ENCODE measurements around the gene CCL1. TPM values are rescaled to one million over a fixed set of nuclear protein-coding genes. Genes with fewer than 3 reads are reported as not detected.
A peak's percentile ranks its signal among the peaks of the same experiment; 100 is the strongest.

Gene CCL1
- total RNA-seq, 1 donor from 2014 or later: not detected

DNA sequence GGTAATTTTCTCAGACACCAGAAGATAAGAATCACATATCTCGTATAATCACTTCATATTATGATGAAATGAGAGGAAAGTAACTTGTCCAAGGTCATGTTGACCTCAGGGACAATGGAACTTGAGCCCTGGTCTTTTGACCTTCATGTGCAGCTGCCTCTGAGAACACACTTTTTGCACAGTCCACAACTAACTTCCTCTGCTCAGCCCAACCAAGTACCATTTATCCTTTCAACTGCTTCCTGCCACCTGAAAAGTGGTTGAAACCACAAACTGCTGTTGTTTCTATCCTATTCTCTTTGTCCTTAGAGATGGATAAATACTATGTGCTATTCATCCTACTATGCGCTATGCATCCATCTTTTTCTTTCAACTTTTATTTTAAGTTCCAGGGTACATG lies 2.3 kb upstream of the CCL1 start:
- H3K27ac Mint-ChIP-seq (ENCODE audit: unreplicated experiment): no peak overlapping the region
- no peak overlapping the region for H3K9ac ChIP-seq (ENCODE audit: low read length)
- H2AFZ ChIP-seq (ENCODE audit: low read depth, low read length): no peak overlapping the region
- H3K4me1 ChIP-seq (ENCODE audit: insufficient read depth, low read length): no peaks in the 10 kb centered on the region
- TF ChIP-seq, protein P1, sequence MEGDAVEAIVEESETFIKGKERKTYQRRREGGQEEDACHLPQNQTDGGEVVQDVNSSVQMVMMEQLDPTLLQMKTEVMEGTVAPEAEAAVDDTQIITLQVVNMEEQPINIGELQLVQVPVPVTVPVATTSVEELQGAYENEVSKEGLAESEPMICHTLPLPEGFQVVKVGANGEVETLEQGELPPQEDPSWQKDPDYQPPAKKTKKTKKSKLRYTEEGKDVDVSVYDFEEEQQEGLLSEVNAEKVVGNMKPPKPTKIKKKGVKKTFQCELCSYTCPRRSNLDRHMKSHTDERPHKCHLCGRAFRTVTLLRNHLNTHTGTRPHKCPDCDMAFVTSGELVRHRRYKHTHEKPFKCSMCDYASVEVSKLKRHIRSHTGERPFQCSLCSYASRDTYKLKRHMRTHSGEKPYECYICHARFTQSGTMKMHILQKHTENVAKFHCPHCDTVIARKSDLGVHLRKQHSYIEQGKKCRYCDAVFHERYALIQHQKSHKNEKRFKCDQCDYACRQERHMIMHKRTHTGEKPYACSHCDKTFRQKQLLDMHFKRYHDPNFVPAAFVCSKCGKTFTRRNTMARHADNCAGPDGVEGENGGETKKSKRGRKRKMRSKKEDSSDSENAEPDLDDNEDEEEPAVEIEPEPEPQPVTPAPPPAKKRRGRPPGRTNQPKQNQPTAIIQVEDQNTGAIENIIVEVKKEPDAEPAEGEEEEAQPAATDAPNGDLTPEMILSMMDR (IDR thresholded peaks at IDR 0.05; ENCODE audit: insufficient read depth, low read depth, low read length): no peak
- TF ChIP-seq EZH2 (IDR thresholded peaks at IDR 0.05; ENCODE audit: insufficient read depth, low read length): no peak
- peaks cover 2% of the 10 kb centered on the region for H3K27me3 ChIP-seq (ENCODE audit: insufficient read depth, low read length)
- H4K20me1 ChIP-seq (ENCODE audit: insufficient read depth, low read length): no peaks in the 10 kb centered on the region
- H3K4me2 ChIP-seq (ENCODE audit: low read length): no peak overlapping the region
- H3K27me3 Mint-ChIP-seq (ENCODE audit: low read depth, unreplicated experiment): peaks cover 24% of the 10 kb centered on the region
- FAIRE-seq (no peak), DNase-seq (ENCODE audit: low read depth) (no peak)
- H3K9me3 ChIP-seq (ENCODE audit: insufficient read depth, low read depth, low read length): no peaks in the 10 kb centered on the region
- no peak overlapping the region for H3K4me3 Mint-ChIP-seq (ENCODE audit: unreplicated experiment)
- no peak overlapping the region for H3K27ac ChIP-seq (ENCODE audit: low read depth, low read length)
- no peaks in the 10 kb centered on the region for H3K36me3 Mint-ChIP-seq (ENCODE audit: low read depth, unreplicated experiment)
- H3K9me3 Mint-ChIP-seq (ENCODE audit: unreplicated experiment): no peaks in the 10 kb centered on the region
- H3K36me3 ChIP-seq (ENCODE audit: insufficient read depth, low read length): no peaks in the 10 kb centered on the region
- H3K4me3 ChIP-seq (ENCODE audit: insufficient read depth, low read depth, low read length): no peak overlapping the region
- H3K4me1 Mint-ChIP-seq (ENCODE audit: low read depth, unreplicated experiment): peaks cover 12% of the 10 kb centered on the region
- no peaks in the 10 kb centered on the region for H3K79me2 ChIP-seq (ENCODE audit: insufficient read depth, low read length)

DNA sequence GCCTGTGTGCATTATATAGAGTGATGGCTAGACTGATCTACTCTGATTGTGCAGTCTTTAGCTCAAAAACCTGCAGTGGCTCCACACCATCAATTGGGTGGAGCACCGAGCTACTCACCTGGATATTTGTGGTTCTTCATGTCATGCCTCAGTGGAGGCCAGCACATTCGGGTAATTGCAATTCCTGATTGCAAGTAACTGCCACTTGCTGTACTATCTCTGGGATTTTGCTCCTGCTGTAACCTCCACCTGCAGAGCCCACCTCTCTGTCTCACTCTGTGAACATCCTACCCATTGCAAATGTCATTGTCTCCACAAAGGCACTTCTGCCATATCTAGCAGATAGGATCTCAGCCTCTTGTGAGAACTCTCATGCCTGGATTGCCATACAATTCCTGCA lies 1.7 kb upstream of the CCL1 start:
- no peaks in the 10 kb centered on the region for H3K9me3 Mint-ChIP-seq (ENCODE audit: unreplicated experiment)
- Histone ChIP-seq H2AFZ (ENCODE audit: low read depth, low read length) (no peak overlapping the region), H3K4me3 (ENCODE audit: insufficient read depth, low read depth, low read length) (no peak overlapping the region), H3K4me2 (ENCODE audit: low read length) (no peak overlapping the region), H3K9me3 (ENCODE audit: insufficient read depth, low read depth, low read length) (no peaks in the 10 kb centered on the region), H3K9ac (ENCODE audit: low read length) (no peak overlapping the region), H4K20me1 (ENCODE audit: insufficient read depth, low read length) (no peaks in the 10 kb centered on the region), H3K36me3 (ENCODE audit: insufficient read depth, low read length) (no peaks in the 10 kb centered on the region), H3K27ac (ENCODE audit: low read depth, low read length) (no peak overlapping the region), H3K27me3 (ENCODE audit: insufficient read depth, low read length) (peaks cover 2% of the 10 kb centered on the region), H3K4me1 (ENCODE audit: insufficient read depth, low read length) (no peaks in the 10 kb centered on the region), H3K79me2 (ENCODE audit: insufficient read depth, low read length) (no peaks in the 10 kb centered on the region)
- DNase-seq (ENCODE audit: low read depth): no peak
- TF ChIP-seq, protein P1 (IDR thresholded peaks at IDR 0.05; ENCODE audit: insufficient read depth, low read depth, low read length): no peak
- TF ChIP-seq EZH2 (IDR thresholded peaks at IDR 0.05; ENCODE audit: insufficient read depth, low read length): no peak
- H3K4me1 Mint-ChIP-seq (ENCODE audit: low read depth, unreplicated experiment): peaks cover 10% of the 10 kb centered on the region
- no peak overlapping the region for H3K4me3 Mint-ChIP-seq (ENCODE audit: unreplicated experiment)
- FAIRE-seq: no peak
- peaks cover 19% of the 10 kb centered on the region for H3K27me3 Mint-ChIP-seq (ENCODE audit: low read depth, unreplicated experiment)
- H3K27ac Mint-ChIP-seq (ENCODE audit: unreplicated experiment): no peak overlapping the region
- no peaks in the 10 kb centered on the region for H3K36me3 Mint-ChIP-seq (ENCODE audit: low read depth, unreplicated experiment)

DNA sequence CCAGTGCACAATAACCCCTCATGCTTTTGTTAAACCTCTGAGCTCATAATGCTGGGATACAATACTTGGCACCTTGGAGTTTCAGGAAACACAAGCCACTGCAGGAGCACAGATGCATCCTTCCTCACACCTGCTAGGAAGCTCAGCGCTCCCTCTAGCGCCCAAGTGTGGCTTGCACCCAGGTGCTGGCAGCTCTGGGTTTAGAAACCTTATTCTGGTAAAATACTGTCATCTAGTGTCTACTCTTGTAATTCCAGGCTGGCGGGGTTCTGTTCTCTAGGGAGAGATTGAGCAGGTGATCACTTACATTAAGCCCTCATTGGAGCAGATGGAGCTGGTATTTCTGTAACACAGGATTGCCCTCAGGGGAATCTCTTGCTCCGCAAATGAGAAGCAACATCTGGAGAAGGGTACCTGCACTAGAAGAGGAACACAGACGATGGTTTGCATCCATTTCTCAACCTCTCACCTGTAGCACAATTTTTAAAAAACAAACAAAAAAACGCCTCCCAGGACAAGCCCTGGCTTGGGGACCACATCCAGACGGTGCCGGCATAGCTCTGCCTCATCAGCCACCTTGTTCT lies 1.5 kb downstream of the CCL1 start:
- Histone ChIP-seq H3K4me3 (ENCODE audit: insufficient read depth, low read depth, low read length) (no peak overlapping the region), H3K9me3 (ENCODE audit: insufficient read depth, low read depth, low read length) (no peaks in the 10 kb centered on the region), H3K36me3 (ENCODE audit: insufficient read depth, low read length) (no peaks in the 10 kb centered on the region), H3K79me2 (ENCODE audit: insufficient read depth, low read length) (no peaks in the 10 kb centered on the region), H3K27ac (ENCODE audit: low read depth, low read length) (no peak overlapping the region), H3K27me3 (ENCODE audit: insufficient read depth, low read length) (peaks cover 2% of the 10 kb centered on the region), H3K9ac (ENCODE audit: low read length) (no peak overlapping the region), H3K4me1 (ENCODE audit: insufficient read depth, low read length) (no peaks in the 10 kb centered on the region), H2AFZ (ENCODE audit: low read depth, low read length) (no peak overlapping the region), H3K4me2 (ENCODE audit: low read length) (no peak overlapping the region), H4K20me1 (ENCODE audit: insufficient read depth, low read length) (no peaks in the 10 kb centered on the region)
- TF ChIP-seq EZH2 (IDR thresholded peaks at IDR 0.05; ENCODE audit: insufficient read depth, low read length): no peak
- TF ChIP-seq, protein P1 (IDR thresholded peaks at IDR 0.05; ENCODE audit: insufficient read depth, low read depth, low read length): peak; percentile 100
- Mint-ChIP-seq H3K4me3 (ENCODE audit: unreplicated experiment) (no peak overlapping the region), H3K27ac (ENCODE audit: unreplicated experiment) (no peak overlapping the region), H3K27me3 (ENCODE audit: low read depth, unreplicated experiment) (peaks cover 24% of the 10 kb centered on the region), H3K4me1 (ENCODE audit: low read depth, unreplicated experiment) (peaks cover 10% of the 10 kb centered on the region), H3K9me3 (ENCODE audit: unreplicated experiment) (no peaks in the 10 kb centered on the region), H3K36me3 (ENCODE audit: low read depth, unreplicated experiment) (no peaks in the 10 kb centered on the region)
- FAIRE-seq: no peak
- DNase-seq (ENCODE audit: low read depth): peak; percentile 67

Data from astrocyte (in vitro differentiated cells and primary cell).